Inflammatory macrophage treated with lipopolysaccharide for 4 hours (primary cell): ENCODE results near the gene PDXP.

Experiments used
- DNase-seq: peaks from one replicate; pipeline ENCODE4 v3.0.0-alpha.2; 2020

The PDXP gene

GRCh38 chr22:37704645-37705044 is 46.1 kb downstream of the PDXP start:
- no peak for DNase-seq

DNA sequence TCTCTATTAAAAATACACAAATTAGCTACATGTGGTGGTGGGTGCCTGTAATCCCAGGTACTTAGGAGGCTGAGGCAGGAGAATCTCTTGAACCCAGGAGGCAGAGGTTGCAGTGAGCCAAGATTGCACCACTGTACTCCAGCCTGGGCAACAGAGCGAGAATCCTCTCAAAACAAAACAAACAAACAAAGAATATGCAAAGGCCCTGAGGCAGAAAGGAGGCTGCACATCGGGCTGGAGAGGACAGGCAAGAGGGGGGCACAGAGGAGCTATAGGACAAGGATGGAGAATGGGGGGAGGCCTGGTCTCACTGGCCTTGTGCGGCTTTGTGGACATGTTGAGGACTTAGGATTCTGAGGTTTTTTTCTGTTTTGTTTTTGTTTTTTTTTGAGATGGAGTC is 46.7 kb downstream of the PDXP start:
- DNase-seq = no peak

DNA sequence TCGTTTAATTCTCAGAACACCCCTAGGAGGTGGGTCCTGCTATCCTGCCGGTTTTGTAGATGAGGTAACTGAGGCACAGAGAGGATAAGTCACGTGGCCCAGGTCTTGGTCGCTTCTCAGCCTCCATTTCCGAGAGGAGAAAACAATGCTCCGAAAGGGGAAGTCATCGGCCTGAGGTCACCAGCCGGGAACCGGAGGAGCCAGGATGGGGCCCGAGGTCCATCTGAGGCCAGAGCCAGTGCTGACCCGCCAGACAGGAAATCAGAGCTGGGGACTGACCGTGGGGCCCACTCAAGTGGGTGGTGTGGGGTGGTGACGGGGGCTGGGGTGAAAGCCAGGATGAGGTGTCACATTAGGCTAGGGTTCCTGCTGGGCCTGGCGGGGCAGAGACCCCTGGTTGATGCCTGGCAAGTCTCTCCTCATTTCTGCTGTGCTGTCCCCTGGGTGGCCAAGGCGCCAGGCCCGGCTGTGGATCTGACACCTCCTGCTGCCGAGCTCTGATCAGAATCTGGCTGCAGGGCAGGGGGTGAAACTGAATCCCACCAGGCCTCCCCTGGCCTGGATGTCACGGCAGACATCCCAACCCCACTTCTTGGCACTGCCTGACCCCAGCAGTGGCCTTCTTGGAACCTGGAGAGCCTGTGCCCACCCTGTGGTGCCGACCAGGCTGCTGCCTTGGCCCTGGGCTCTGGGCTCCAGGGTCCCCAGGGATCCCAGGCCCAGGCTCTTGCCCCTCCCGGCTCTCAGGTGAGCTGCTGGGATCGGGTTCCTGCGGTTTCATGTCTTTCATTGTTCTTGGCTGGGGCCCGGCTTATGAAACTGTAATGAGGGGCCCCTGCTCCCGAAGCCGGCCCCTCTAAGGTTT is 50.3 kb downstream of the PDXP start:
- DNase-seq = peak; percentile 55

DNA sequence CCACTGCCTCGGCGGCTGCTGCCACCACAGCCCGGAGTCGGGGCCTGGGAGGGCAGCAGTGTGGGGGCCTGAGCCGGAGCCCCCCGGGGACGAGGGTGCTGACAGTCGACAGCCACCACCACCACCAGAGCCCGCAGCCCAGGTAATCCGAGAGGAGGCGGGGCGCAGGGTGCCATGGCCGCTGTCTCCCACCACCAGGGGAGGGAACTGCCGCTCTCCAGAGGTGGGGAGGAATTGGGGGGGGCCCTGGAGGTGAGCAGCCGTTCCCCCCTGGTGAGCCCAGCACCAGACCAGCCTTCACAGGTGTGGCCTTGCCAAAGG is 50.9 kb downstream of the PDXP start:
- no peak for DNase-seq

- DNase-seq = no peak
Observed at GRCh38 chr22:37710675-37711074, 52.2 kb downstream of the PDXP start.

DNA sequence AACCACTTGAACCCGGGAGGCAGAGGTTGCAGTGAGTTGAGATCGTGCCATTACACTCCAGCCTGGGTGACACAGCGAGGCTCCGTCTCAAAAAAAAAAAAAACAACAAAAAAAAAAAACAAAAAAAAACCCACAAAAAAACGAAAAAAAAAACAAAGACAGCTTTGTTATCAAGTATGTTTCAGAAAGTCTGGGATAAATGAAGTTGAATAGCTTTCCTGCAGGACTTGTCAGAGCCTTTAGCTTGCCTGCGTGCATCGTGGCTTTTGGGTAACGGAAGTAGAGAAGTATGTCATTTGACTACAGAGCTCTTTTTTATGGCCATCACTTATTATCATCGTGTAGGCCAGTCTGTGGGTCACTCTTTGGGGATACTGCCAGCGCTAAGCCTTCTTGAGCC is 53.0 kb downstream of the PDXP start:
- DNase-seq = no peak

DNA sequence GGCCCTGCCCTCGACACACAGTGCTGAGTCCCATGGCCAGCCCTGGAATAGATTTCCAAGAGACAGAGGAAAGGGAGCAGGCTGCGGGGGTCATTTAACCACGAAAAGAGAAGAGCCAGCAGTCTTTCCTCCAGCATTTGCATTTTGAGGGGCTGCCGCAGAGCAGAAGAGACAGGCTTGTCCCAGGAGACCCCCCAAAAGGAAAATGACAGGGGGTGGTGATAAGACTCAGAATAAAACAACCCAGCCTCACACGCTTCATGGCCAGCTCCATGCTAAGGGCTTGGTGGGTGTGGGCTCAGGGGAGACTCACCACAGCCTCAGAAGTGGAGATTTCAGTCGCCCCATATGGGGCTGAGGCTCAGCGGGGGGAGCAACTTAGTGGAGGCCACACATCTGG is 55.2 kb downstream of the PDXP start:
- no peak for DNase-seq

DNA sequence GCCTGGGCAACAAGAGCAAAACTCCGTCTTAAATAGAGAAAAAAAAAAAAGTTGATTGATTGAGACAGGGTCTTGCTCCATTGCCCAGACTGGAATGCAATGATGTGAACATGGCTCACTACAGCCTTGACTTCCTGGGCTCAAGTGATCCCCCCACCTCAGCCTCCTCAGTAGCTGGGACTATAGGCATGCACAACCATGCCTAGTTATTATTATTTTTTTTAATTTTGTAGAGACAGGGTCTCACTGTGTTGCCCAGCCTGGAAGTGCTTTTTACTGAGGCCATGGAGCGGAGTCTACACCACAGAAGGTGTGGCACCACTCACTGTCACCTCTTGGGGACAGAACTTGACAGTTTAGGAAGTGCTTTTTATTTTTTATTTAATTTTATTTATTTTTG is 56.1 kb downstream of the PDXP start:
- no peak for DNase-seq

GRCh38 chr22:37715760-37716159 is 57.2 kb downstream of the PDXP start:
- DNase-seq = no peak
